Sigmoid colon (tissue), 7 donors: ENCODE results near the gene ACIN1. TPM values are rescaled to one million over a fixed set of nuclear protein-coding genes. Genes with fewer than 3 reads are reported as not detected.

Source experiments
- DNase-seq: peaks from one replicate; pipeline ENCODE4 v3.0.0-alpha.2; 2019
- H3K27ac ChIP-seq, 4 donors: fragments of 200-600 bp; sonication (generic); one replicate each; pipeline ENCODE4 v1.5.1; 2016 to 2019; ENCODE audit warnings: mild to moderate bottlenecking in 1 of 4
- H3K27me3 ChIP-seq, 3 donors: fragments of 200-600 bp; sonication (generic); one replicate each; pipeline ENCODE4 v1.5.1; 2019; ENCODE audit warnings: mild to moderate bottlenecking in 1 of 3
- H3K36me3 ChIP-seq, 4 donors: fragments of 200-600 bp; sonication (generic); one replicate each; pipeline ENCODE4 v1.5.1; 2016 to 2019
- H3K4me1 ChIP-seq, 4 donors: fragments of 200-600 bp; sonication (generic); one replicate each; pipeline ENCODE4 v1.5.1; 2017 to 2019
- H3K4me3 ChIP-seq, 4 donors: fragments of 200-600 bp; sonication (generic); one replicate each; pipeline ENCODE4 v1.5.1; 2017 to 2019; ENCODE audit warnings: mild to moderate bottlenecking in 2 of 4, moderate library complexity in 1 of 4
- H3K9me3 ChIP-seq, 4 donors: fragments of 200-600 bp in 3 of 4; sonication (generic) in 3 of 4; one replicate each; pipeline versions ENCODE4 v1.5.1 to v1.6.1; 2013 to 2019
- EP300 ChIP-seq, 4 donors: sonication (generic); formaldehyde crosslinking; IDR thresholded peaks; one replicate each; pipeline ENCODE4 v1.6.1; 2017; ENCODE audit warnings: antibody characterized with exemption in 4 of 4
- POLR2A ChIP-seq, 2 donors: fragments of 450-650 bp; IDR thresholded peaks; one replicate each; pipeline ENCODE4 v1.6.1; 2016; ENCODE audit warnings: antibody characterized with exemption in 2 of 2, mild to moderate bottlenecking in 2 of 2, moderate library complexity in 2 of 2
- POLR2AphosphoS5 ChIP-seq, 4 donors: sonication (generic); formaldehyde crosslinking; IDR thresholded peaks; one replicate each; pipeline ENCODE4 v1.6.1; 2017; ENCODE audit warnings: antibody characterized with exemption in 4 of 4
- WGBS, 2 donors: extraction: QIAGEN DNeasy Blood & Tissue Kit; methylation state at CpG; one replicate each; pipeline ENCODE4 v1.1.7; 2013; 5-methylcytosine and 5-hydroxymethylcytosine counted together
- intact Hi-C: fragments of 100-400 bp; cut with DNase I; formaldehyde crosslinking; loops from one replicate; pipeline ENCODE4 v1.15.1; 2023
- polyA plus RNA-seq, 3 donors: library from polyadenylated mRNA; stranded (reverse); fragments of 200-250 nt; gene quantifications; one replicate each; pipeline ENCODE4 v1.2.3, GENCODE V29; 2013
- total RNA-seq, 4 donors: library from RNA; depleted of rRNA; stranded (reverse); fragments of >200 nt; gene quantifications; one replicate each; pipeline ENCODE4 v1.1.0, GENCODE V29; 2016
- TF ChIP-seq, protein P1 (sequence below), 4 experiments: fragments of 450-650 bp in 3 of 4; fragments of 200-600 bp in 1 of 4; IDR thresholded peaks; one replicate each; pipeline ENCODE4 v1.5.1; 2016 to 2019; ENCODE audit warnings: antibody characterized with exemption in 4 of 4, mild to moderate bottlenecking in 3 of 4, moderate library complexity in 2 of 4
- donor health status: healthy with polysubstance abuse.
- donor health status: Bipolar disorder and iron deficiency.
- donor health status: healthy.

The ACIN1 gene
- total and polyA plus RNA-seq, 7 donors = 37.8 to 129 (median 88.4) TPM

DNA sequence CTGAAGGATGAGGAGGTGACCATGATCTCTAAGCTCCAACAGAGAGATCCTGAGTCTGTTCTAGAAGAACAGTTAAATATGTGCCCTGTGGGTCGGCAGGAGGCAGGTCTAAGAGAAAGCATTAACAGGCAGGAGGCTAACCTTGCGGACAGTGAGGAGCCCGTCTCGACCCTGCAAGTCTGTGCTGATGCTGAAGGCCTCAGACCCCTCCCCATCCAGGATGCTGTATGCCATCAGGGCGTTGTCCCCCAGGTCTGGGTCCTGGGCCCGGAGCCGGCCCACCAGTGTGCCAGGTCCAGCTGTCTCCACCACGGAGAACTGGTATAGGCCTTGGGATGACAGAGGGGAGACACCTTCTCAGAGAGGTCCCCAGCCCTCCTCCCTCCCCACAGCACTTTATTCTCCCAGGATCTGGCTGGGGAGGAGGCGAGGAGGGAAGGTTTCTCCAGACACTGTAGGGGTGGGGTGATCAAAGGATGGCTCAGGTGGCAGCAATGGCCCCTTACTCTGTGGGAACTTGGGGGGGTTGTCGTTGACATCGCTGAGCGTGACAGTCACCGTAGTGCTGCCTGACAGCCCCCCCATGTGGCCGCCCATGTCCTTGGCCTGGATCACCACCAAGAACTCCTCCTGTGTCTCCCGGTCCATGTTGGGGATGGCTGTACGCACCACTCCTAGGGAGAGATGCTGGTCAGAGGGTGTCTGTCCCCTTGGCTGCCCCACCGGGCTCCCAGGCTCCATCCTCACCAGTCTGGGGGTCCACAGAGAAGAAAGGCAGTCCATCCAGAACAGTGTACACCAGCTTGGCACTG is 40.7 kb downstream of the ACIN1 start:
- H3K27me3 ChIP-seq = no peaks in the 10 kb centered on the region
- no peak for DNase-seq
- 84 to 85% methylated on average over 17 of the region's 17 CpGs for WGBS, 2 donors
- H3K36me3 ChIP-seq = peaks cover 5 to 10% (median 8%) of the 10 kb centered on the region in 4 donors
- peaks cover 0 to 27% (median 20%) of the 10 kb centered on the region in 4 donors for H3K4me1 ChIP-seq
- H3K4me3 ChIP-seq = no peak overlapping the region
- no peak overlapping the region for H3K27ac ChIP-seq
- TF ChIP-seq EP300 (IDR thresholded peaks at IDR 0.05) (no peak), POLR2A (IDR thresholded peaks at IDR 0.05) (no peak), POLR2AphosphoS5 (IDR thresholded peaks at IDR 0.05) (no peak)
- TF ChIP-seq, protein P1, sequence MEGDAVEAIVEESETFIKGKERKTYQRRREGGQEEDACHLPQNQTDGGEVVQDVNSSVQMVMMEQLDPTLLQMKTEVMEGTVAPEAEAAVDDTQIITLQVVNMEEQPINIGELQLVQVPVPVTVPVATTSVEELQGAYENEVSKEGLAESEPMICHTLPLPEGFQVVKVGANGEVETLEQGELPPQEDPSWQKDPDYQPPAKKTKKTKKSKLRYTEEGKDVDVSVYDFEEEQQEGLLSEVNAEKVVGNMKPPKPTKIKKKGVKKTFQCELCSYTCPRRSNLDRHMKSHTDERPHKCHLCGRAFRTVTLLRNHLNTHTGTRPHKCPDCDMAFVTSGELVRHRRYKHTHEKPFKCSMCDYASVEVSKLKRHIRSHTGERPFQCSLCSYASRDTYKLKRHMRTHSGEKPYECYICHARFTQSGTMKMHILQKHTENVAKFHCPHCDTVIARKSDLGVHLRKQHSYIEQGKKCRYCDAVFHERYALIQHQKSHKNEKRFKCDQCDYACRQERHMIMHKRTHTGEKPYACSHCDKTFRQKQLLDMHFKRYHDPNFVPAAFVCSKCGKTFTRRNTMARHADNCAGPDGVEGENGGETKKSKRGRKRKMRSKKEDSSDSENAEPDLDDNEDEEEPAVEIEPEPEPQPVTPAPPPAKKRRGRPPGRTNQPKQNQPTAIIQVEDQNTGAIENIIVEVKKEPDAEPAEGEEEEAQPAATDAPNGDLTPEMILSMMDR (IDR thresholded peaks at IDR 0.05) = no peak
- intact Hi-C loops = no loop called here
- no peaks in the 10 kb centered on the region for H3K9me3 ChIP-seq

DNA sequence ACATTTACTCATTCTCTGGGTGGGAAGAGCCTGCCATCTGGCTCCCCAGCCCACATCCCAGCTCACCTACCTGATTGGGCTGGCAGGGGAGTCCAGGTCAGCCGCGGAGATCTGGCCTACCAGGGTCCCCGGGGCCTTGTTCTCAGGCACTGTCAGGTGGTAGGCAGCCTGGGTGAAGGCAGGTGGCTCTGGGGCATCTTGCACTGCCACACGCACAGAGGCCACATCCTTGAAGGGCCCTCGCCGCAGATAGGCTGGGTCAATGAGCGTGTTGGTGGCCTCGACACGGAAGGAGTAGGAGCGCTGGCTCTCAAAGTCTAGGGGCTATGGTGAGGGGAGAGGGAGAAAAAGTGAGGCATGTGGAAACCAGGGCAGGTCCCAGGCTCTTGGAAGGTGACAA is 41.5 kb downstream of the ACIN1 start:
- DNase-seq = no peak
- H3K4me1 ChIP-seq = peaks cover 0 to 27% (median 20%) of the 10 kb centered on the region in 4 donors
- H3K36me3 ChIP-seq = peaks cover 0 to 2% (median under 1%) of the 10 kb centered on the region in 4 donors
- no peak for TF ChIP-seq EP300 (IDR thresholded peaks at IDR 0.05)
- TF ChIP-seq POLR2A (IDR thresholded peaks at IDR 0.05) = no peak
- TF ChIP-seq, protein P1 (IDR thresholded peaks at IDR 0.05) = no peak
- TF ChIP-seq POLR2AphosphoS5 (IDR thresholded peaks at IDR 0.05) = no peak
- 96 to 97% methylated on average over 10 of the region's 10 CpGs for WGBS, 2 donors
- no peaks in the 10 kb centered on the region for H3K27me3 ChIP-seq
- no peaks in the 10 kb centered on the region for H3K9me3 ChIP-seq
- no peak overlapping the region for H3K27ac ChIP-seq
- intact Hi-C loops = no loop called here
- H3K4me3 ChIP-seq = no peak overlapping the region

DNA sequence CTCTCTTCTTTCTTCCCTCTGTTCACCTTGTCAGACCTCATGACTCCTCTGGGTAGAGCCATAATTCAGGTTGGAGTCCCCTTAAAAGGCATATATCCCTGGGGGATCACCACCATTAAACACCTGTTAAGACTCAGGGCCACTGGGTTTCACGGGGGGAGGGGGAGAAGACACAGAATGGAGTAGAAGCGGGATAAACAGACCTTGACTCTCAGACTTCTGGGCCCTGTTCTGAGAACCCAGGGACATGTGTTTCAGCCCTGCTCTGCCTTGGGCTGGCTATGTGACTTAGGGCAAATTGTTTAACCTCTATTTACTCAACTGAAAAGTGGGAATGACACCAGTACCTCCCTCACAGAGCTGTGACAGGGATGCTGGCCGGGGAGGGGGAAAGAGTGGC is 42.3 kb downstream of the ACIN1 start:
- 84 to 90% methylated on average over 3 of the region's 3 CpGs for WGBS, 2 donors

DNA sequence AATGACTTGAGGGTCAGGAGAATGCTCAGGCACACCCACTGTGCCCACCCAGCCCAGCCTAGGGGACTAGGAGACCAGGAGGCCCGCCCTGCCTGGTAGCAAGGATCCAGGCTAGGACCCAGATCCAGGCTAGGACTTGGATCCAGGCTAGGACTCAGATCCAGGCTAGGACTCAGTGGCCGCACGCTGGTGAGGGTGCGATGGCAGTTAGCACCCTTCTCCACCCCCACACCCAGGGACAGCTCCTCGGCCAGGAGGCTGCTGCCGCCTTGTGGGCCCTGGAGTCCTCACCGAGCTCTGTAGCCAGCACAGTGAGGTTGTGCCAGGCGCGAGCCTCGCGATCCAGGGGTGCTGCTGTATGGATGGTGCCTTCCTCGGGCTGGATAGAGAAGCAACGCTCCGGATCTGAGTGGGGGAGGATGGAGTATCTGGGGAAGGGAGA is 42.7 kb downstream of the ACIN1 start:
- no peak for DNase-seq

More for the DNA sequence above, 42.3 kb downstream of the ACIN1 start:
- H3K4me1 ChIP-seq = peaks cover 0 to 24% (median 20%) of the 10 kb centered on the region in 4 donors
- intact Hi-C loops = no loop called here
- TF ChIP-seq POLR2A (IDR thresholded peaks at IDR 0.05) (no peak), EP300 (IDR thresholded peaks at IDR 0.05) (no peak), POLR2AphosphoS5 (IDR thresholded peaks at IDR 0.05) (no peak)
- TF ChIP-seq, protein P1 (IDR thresholded peaks at IDR 0.05) = no peak
- H3K27ac ChIP-seq = no peak overlapping the region
- H3K27me3 ChIP-seq = no peaks in the 10 kb centered on the region
- no peak for DNase-seq
- no peaks in the 10 kb centered on the region for H3K36me3 ChIP-seq
- H3K9me3 ChIP-seq = no peaks in the 10 kb centered on the region
- no peak overlapping the region for H3K4me3 ChIP-seq

More for the DNA sequence above, 42.7 kb downstream of the ACIN1 start:
- H3K27ac ChIP-seq = no peak overlapping the region
- 82 to 84% methylated on average over 14 of the region's 14 CpGs for WGBS, 2 donors
- H3K9me3 ChIP-seq = no peaks in the 10 kb centered on the region
- TF ChIP-seq POLR2A (IDR thresholded peaks at IDR 0.05) (no peak), POLR2AphosphoS5 (IDR thresholded peaks at IDR 0.05) (no peak), EP300 (IDR thresholded peaks at IDR 0.05) (no peak)
- TF ChIP-seq, protein P1 (IDR thresholded peaks at IDR 0.05) = no peak
- H3K4me3 ChIP-seq = no peak overlapping the region
- H3K36me3 ChIP-seq = no peaks in the 10 kb centered on the region
- intact Hi-C loops = no loop called here
- peaks cover 0 to 21% (median 19%) of the 10 kb centered on the region in 4 donors for H3K4me1 ChIP-seq
- H3K27me3 ChIP-seq = no peaks in the 10 kb centered on the region
